ENCODE measurements around the gene RAB3A.

Gene RAB3A

DNA sequence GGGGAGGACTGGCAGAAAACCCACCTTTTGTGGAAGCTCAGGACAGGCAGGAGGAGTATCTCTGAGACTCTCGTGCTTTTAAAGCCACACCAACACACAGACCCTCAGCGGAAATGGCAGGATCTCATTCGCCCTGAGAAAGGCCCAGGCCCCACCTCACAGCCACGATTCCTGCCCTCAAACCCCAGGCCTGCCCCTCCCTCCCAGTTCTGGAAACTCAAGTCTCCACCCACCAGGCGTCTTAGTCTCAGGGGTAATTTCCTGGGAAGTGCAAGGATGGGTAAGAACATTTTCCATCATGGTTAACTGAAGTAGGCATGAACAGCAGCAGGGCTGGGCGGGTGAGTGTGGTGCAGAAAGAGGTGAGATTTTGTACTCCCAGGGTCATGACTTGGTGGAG is 30.4 kb upstream of the RAB3A start:
- H3K4me3 ChIP-seq (ENCODE audit: low read depth, low read length) = no peak overlapping the region
- TF ChIP-seq, protein P1, sequence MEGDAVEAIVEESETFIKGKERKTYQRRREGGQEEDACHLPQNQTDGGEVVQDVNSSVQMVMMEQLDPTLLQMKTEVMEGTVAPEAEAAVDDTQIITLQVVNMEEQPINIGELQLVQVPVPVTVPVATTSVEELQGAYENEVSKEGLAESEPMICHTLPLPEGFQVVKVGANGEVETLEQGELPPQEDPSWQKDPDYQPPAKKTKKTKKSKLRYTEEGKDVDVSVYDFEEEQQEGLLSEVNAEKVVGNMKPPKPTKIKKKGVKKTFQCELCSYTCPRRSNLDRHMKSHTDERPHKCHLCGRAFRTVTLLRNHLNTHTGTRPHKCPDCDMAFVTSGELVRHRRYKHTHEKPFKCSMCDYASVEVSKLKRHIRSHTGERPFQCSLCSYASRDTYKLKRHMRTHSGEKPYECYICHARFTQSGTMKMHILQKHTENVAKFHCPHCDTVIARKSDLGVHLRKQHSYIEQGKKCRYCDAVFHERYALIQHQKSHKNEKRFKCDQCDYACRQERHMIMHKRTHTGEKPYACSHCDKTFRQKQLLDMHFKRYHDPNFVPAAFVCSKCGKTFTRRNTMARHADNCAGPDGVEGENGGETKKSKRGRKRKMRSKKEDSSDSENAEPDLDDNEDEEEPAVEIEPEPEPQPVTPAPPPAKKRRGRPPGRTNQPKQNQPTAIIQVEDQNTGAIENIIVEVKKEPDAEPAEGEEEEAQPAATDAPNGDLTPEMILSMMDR (IDR thresholded peaks at IDR 0.05; ENCODE audit: low read depth, low read length, missing control alignments) = no peak
- no peak for DNase-seq (ENCODE audit: low read depth)

DNA sequence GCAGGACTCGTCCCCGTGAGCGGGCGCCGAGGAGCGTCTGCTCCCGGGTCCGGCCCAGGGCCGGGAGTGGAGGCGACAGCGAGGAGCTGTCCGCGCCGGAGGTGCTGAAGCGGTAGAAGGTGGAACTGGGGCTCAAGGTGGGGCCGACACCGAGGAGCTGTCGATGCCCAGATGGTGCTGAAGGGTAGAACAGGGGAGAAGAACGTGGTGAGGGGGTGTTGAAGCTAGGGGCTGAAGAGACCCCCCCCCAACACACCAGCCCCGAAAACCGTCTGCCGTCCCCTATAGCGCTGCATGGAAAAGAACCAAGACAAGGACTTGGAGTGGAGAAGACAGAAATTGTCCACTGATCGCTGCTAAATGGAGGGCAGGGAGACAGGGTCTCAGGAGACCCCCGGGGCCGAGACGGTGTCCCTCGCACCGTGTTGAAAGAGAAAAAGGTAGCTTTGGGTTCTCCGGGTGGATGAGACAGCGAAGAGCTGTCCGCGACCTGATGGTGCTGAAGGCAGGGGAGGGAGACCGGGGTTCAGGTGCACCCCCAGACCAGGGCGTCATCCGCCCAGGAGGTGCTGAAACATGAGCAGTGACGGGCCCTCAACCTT is 29.5 kb upstream of the RAB3A start:
- H3K4me3 ChIP-seq (ENCODE audit: low read depth, low read length) = no peak overlapping the region
- no peak for DNase-seq (ENCODE audit: low read depth)
- TF ChIP-seq, protein P1 (IDR thresholded peaks at IDR 0.05; ENCODE audit: low read depth, low read length, missing control alignments) = no peak

DNA sequence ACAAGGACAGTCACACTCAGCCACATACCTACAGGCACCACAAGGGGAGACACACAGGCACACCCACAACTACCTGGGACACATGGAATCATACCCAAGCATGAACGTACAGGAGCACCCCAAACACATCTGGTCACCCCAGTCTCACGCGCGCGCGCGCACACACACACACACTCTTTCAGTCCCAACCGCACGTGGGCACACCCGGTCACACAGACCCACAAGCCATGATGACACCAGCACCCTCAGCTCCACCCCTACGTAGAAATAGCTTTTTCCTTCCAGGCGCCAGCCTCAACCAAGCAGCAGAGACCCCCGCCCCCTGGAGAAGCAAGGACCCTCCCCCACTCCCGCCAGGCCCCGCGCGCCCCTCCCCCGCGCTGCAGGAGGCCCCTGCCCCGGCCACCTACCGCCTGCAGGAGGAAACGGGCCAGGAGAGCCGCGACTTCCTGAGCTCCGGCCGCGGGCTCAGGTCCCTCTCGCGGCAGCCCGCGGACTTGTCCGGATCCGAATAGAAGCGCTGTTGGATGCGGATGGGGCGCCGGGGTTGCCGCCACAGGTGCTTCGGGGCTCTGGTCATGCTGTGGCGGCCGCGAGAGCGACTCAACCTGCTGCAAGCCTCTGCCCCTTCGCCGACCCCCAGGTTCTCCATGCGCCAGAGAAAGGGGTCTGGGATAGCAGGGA is 28.8 kb upstream of the RAB3A start:
- DNase-seq (ENCODE audit: low read depth) = no peak
- TF ChIP-seq, protein P1 (IDR thresholded peaks at IDR 0.05; ENCODE audit: low read depth, low read length, missing control alignments) = no peak
- no peak overlapping the region for H3K4me3 ChIP-seq (ENCODE audit: low read depth, low read length)

DNA sequence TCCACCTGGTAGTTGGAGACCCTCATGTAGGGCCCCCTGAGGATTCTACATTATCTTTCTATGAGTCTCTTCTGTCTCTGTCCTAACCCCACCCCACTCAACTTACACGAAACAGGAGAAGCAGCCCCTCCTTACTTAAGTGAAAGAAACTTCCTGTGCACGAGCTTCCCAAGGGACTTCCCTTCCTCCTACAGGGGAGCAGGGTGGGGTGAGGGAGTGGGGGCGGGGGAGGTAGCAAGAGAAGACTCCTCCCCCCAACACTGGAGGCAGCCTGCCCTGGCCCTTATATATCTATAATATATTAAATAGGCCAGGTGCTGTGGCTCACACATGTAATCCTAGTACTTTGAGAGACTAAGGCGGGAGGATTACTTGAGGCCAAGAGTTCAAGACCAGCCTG is 27.9 kb upstream of the RAB3A start:
- DNase-seq (ENCODE audit: low read depth) = no peak
- no peak overlapping the region for H3K4me3 ChIP-seq (ENCODE audit: low read depth, low read length)
- TF ChIP-seq, protein P1 (IDR thresholded peaks at IDR 0.05; ENCODE audit: low read depth, low read length, missing control alignments) = no peak

DNA sequence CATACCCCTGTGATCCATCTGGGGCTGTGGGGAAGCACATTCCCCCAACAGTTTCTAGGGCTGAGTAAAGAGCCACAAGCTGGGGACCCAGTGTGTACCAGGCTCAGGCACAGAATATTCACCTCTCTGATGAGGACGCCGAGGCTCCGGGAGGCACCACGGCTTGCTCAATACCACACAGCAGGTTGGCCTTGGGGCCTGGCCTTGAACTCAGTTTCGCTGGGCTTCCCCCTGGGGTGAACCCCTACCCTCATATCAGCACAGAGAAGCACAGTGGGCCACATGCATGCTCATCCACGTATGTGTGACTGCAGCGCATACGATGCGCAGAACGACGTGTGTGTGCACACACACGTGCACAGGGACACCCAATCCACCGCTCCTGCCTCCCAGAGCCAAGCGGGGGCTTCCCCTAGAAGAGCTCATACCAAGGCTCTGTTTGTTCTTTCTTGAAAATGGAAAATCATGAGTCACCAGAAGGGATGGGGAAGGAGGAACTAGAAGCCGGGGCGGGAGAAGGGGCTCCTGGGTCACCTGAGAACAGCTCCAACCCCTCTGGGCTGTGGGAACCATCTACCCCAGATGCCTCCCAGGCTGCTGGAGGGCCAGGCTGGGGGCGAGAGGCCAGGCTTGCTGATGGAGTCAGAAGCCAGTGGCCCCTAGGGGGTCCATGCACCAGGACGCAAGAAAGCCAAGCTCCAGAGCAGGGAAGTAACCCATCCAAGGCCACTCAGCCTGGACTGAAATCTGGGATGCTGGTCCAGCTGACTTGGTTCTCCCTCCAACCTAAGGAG is 27.3 kb upstream of the RAB3A start:
- no peak overlapping the region for H3K4me3 ChIP-seq (ENCODE audit: low read depth, low read length)
- TF ChIP-seq, protein P1 (IDR thresholded peaks at IDR 0.05; ENCODE audit: low read depth, low read length, missing control alignments) = no peak
- DNase-seq (ENCODE audit: low read depth) = no peak

DNA sequence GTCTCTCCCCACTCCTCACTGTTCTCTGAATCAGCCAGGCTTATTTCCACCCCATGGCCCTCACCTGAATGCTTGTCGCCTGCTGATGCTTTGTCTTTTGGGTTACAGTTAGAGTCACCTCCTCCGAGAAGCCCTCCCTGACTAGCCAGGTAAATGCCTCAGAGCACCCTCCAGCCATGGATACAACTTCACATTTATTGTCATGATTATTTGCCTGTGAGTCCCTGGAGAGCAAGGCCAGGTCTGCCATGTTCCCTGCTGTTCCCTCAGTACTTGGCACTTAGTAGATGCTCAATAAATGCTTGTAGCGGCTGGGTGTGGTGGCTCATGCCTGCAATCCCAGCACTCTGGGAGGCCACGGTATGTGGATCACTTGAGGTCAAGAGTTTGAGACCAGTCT is 26.1 kb upstream of the RAB3A start:
- TF ChIP-seq, protein P1 (IDR thresholded peaks at IDR 0.05; ENCODE audit: low read depth, low read length, missing control alignments) = no peak
- no peak for DNase-seq (ENCODE audit: low read depth)
- no peak overlapping the region for H3K4me3 ChIP-seq (ENCODE audit: low read depth, low read length)

Data from GM12864 (cell line).